B cell (primary cell): Measurements from ENCODE around the gene USP7.

Experiments
- EZH2 ChIP-seq: IDR thresholded peaks from 2 replicates; pipeline ENCODE4 v1.6.1; 2012; ENCODE audit warnings: borderline replicate concordance, low read depth, mild to moderate bottlenecking, moderate library complexity, low read length; ENCODE audit not compliant: insufficient read depth, poor library complexity, severe bottlenecking
- TF ChIP-seq, protein P1 (sequence below): fragments of 200-600 bp; IDR thresholded peaks from one replicate; pipeline ENCODE4 v1.8.0; 2022; ENCODE audit warnings: antibody characterized with exemption, mild to moderate bottlenecking

GRCh38 chr16:8950580-8951077 lies 13.1 kb downstream of the USP7 start:
- TF ChIP-seq, protein P1, sequence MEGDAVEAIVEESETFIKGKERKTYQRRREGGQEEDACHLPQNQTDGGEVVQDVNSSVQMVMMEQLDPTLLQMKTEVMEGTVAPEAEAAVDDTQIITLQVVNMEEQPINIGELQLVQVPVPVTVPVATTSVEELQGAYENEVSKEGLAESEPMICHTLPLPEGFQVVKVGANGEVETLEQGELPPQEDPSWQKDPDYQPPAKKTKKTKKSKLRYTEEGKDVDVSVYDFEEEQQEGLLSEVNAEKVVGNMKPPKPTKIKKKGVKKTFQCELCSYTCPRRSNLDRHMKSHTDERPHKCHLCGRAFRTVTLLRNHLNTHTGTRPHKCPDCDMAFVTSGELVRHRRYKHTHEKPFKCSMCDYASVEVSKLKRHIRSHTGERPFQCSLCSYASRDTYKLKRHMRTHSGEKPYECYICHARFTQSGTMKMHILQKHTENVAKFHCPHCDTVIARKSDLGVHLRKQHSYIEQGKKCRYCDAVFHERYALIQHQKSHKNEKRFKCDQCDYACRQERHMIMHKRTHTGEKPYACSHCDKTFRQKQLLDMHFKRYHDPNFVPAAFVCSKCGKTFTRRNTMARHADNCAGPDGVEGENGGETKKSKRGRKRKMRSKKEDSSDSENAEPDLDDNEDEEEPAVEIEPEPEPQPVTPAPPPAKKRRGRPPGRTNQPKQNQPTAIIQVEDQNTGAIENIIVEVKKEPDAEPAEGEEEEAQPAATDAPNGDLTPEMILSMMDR, result no peak
- TF ChIP-seq EZH2, result no peak
